Measurements from ENCODE around the gene ANGEL1.

Gene ANGEL1

DNA sequence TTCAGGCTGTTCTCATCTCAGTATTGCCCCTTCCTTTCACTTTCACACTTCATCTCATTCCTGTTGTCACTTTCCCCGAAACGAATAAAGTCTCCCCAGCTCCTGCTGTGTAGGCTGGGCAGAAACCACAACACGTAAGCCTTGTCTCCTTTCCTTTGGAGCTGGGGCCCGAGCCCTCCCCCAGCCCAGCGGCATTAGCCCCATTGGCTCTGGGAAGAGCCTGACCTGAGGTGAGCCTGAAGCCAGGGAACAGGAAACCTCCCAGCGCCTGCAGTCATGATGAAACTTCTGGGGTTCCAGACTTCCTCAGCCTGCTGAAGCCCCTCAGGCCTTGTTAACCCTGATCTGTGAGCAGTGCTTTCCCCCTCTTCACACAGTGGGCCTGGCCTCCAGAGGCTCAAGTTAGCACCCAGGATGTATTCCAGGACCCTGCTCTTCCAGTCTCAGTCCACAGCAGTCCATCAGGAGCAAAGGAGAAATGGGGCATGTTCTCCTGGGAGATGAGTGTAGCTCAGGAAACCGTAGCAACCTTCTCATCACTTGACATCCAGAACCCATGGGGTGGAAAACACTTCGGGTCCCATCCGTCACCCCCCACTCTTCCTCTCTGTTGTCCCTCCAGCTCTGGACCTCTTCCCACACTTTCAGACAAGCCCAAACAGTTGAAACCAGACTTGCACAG is 29.7 kb downstream of the ANGEL1 start:
- Histone ChIP-seq H3K27me3 (ENCODE audit: control insufficient read depth in 1 of 2, insufficient read depth in 2 of 2, low read length in 2 of 2) (no peaks in the 10 kb centered on the region), H3K27ac (ENCODE audit: low read depth, low read length) (no peak overlapping the region), H3K36me3 (ENCODE audit: insufficient read depth, low read length) (peaks cover 12% of the 10 kb centered on the region), H3K9ac (ENCODE audit: low read length) (no peak overlapping the region), H3K9me3 (ENCODE audit: low read length) (no peaks in the 10 kb centered on the region), H3K4me1 (ENCODE audit: insufficient read depth, low read length) (no peaks in the 10 kb centered on the region), H3K4me3 (ENCODE audit: low read depth in 1 of 2, low read length in 2 of 2) (no peak overlapping the region)

DNA sequence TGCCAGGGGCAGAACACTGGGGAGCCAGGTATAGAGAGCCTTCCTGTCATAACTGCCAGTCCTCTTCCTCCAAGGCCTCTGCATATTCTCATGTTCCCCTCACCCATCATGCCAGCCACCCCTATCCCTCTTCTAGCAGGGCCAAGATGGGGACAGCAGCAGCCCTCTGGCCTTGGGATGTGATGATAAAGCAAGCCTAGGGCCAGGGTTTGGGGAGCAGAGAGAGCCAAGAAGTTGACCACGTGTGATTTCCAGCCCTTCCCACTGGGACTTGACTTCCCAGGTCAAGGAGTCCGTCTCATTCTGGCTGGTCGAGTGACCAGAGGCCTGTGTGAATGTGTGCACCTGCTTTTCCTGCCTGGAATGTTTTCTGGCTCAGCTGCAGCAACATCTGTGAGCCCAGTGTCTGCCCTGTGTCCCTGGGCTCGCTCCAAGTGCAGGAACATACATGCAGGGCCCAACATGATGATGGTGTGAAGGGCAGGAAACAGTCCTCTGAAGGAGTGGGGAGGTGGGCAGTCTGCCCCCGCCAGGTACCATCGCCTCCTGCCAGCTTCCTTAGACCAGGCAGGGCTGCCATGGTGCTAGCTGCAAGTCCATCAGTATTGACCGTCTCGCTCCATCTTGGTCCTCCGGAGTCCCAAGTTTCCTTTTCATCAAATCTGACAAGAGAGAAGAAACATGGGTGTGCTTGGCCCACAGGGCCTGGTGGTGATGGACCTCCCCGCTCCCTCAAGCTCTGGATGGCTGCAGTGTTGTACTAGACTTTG is 30.4 kb downstream of the ANGEL1 start:
- no peaks in the 10 kb centered on the region for H3K9me3 ChIP-seq (ENCODE audit: low read length)
- no peaks in the 10 kb centered on the region for H3K27me3 ChIP-seq (ENCODE audit: control insufficient read depth in 1 of 2, insufficient read depth in 2 of 2, low read length in 2 of 2)
- peaks cover 9% of the 10 kb centered on the region for H3K36me3 ChIP-seq (ENCODE audit: insufficient read depth, low read length)
- no peak overlapping the region for H3K4me3 ChIP-seq (ENCODE audit: low read depth in 1 of 2, low read length in 2 of 2)
- H3K27ac ChIP-seq (ENCODE audit: low read depth, low read length): no peak overlapping the region
- H3K9ac ChIP-seq (ENCODE audit: low read length): no peak overlapping the region
- H3K4me1 ChIP-seq (ENCODE audit: insufficient read depth, low read length): no peaks in the 10 kb centered on the region

GRCh38 chr14:76781648-76782051 is 31.0 kb downstream of the ANGEL1 start:
- Histone ChIP-seq H3K9ac (ENCODE audit: low read length) (no peak overlapping the region), H3K36me3 (ENCODE audit: insufficient read depth, low read length) (peaks cover 5% of the 10 kb centered on the region)

DNA sequence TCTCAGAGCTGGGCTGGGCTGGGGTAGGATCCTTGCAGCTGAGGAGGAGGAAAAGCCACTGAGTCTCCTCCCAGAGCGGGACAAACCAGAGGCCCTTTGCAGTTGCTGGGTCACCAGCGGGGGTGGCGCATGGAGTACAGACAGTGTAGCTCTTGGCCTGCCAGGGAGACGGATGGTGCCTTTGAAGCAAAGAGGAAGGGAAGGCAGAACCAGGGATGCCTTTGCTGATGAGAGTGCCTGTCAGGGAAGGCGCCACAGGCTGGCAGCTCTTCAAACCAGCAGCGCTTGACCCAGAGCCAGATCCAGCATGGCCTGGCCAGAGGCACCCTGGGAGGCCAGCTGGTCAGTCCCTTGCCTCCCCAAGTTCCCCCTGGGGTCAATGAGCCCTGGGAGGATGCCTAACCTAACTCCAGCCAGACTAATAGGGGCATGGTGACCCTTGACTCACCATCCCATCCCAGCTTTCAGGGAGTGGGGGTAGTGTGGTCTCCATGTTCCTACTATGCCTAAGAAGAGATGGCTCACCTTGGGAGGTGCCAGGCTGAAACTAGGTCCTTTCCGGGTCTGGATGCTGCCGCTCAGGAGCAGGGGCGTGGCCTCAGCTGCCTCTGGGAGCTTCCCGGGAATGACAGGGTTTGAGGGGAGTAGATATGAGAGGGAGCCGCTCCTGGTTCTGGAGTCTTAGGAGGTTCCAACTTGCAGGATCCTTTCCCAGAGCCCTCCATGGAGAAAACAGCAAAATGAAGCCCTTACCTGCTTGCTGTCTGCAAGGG is 31.6 kb downstream of the ANGEL1 start:
- no peak overlapping the region for H3K9ac ChIP-seq (ENCODE audit: low read length)
- H3K9me3 ChIP-seq (ENCODE audit: low read length): no peaks in the 10 kb centered on the region
- peaks cover 5% of the 10 kb centered on the region for H3K36me3 ChIP-seq (ENCODE audit: insufficient read depth, low read length)
- no peak overlapping the region for H3K4me3 ChIP-seq (ENCODE audit: low read depth in 1 of 2, low read length in 2 of 2)
- H3K27ac ChIP-seq (ENCODE audit: low read depth, low read length): no peak overlapping the region
- H3K27me3 ChIP-seq (ENCODE audit: control insufficient read depth in 1 of 2, insufficient read depth in 2 of 2, low read length in 2 of 2): no peaks in the 10 kb centered on the region
- H3K4me1 ChIP-seq (ENCODE audit: insufficient read depth, low read length): no peaks in the 10 kb centered on the region

More at GRCh38 chr14:76781648-76782051, 31.0 kb downstream of the ANGEL1 start:
- H3K9me3 ChIP-seq (ENCODE audit: low read length): no peaks in the 10 kb centered on the region
- H3K27me3 ChIP-seq (ENCODE audit: control insufficient read depth in 1 of 2, insufficient read depth in 2 of 2, low read length in 2 of 2): no peaks in the 10 kb centered on the region
- H3K4me3 ChIP-seq (ENCODE audit: low read depth in 1 of 2, low read length in 2 of 2): no peak overlapping the region
- H3K27ac ChIP-seq (ENCODE audit: low read depth, low read length): no peak overlapping the region
- H3K4me1 ChIP-seq (ENCODE audit: insufficient read depth, low read length): no peaks in the 10 kb centered on the region

- H3K27ac ChIP-seq (ENCODE audit: low read depth, low read length): no peak overlapping the region
- H3K9ac ChIP-seq (ENCODE audit: low read length): no peak overlapping the region
- H3K4me1 ChIP-seq (ENCODE audit: insufficient read depth, low read length): no peaks in the 10 kb centered on the region
Measured at GRCh38 chr14:76780360-76780759, 32.3 kb downstream of the ANGEL1 start.

DNA sequence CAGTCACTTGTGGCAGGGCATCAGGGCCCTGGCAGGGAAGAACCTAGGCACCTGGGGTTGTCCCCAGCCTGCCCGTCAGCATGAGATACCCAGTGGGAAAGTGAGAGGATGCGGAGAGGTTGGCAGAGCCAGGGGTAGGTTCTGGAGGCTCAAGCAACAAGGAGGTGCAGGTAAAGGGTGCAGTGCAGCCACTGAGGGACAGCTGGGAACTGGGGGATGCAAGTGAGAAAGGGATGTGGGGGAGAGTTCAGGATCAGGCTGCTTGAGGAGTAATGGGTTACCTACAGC is 32.7 kb downstream of the ANGEL1 start:
- H3K27me3 ChIP-seq (ENCODE audit: control insufficient read depth in 1 of 2, insufficient read depth in 2 of 2, low read length in 2 of 2): no peaks in the 10 kb centered on the region
- H3K9me3 ChIP-seq (ENCODE audit: low read length): no peaks in the 10 kb centered on the region
- H3K27ac ChIP-seq (ENCODE audit: low read depth, low read length): no peak overlapping the region
- H3K4me3 ChIP-seq (ENCODE audit: low read depth in 1 of 2, low read length in 2 of 2): no peak overlapping the region
- no peaks in the 10 kb centered on the region for H3K4me1 ChIP-seq (ENCODE audit: insufficient read depth, low read length)
- no peak overlapping the region for H3K9ac ChIP-seq (ENCODE audit: low read length)
- H3K36me3 ChIP-seq (ENCODE audit: insufficient read depth, low read length): peaks cover 5% of the 10 kb centered on the region

More at GRCh38 chr14:76780360-76780759, 32.3 kb downstream of the ANGEL1 start:
- no peaks in the 10 kb centered on the region for H3K27me3 ChIP-seq (ENCODE audit: control insufficient read depth in 1 of 2, insufficient read depth in 2 of 2, low read length in 2 of 2)
- no peak overlapping the region for H3K4me3 ChIP-seq (ENCODE audit: low read depth in 1 of 2, low read length in 2 of 2)
- H3K9me3 ChIP-seq (ENCODE audit: low read length): no peaks in the 10 kb centered on the region
- H3K36me3 ChIP-seq (ENCODE audit: insufficient read depth, low read length): peaks cover 5% of the 10 kb centered on the region

DNA sequence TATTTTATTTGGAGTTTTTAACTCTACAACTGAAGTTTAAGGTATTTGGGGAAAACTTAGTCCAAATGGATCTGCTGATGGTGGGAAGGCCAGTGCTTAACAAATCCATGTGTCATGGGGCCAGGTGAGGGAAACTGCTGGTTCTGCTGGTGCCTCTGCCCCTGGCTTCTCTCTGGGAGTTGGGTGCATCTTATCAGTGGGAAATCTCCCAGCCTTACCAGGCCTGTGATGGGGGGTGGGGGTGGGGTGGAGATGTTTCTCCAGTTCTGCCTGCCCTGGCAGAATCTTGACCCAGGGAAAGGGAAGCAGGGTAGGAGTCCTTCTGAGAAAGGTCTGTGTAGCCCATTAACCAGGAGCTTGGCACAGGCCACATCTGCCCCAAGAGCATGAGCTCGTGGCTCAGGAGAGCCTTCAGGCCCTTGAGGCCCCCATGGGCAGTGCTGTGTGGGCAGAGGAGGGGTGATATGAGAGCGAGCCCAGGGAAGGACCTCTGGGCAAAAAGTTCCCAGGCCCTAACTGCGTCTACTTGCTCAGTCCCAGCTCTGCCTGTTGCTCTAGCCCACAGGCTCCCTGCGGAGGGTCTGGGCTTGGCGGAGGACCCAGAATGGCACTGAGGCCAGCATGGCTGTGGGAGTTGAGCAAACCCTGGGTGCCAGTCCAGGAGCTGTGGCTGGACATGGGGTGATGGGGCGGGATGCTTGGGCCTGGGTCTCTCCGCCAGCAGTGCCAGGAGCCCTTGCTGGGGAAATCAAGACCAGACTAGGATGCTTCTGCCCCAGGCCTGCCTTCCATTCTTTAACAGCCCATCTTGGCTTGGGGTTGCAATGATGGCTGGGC is 33.2 kb downstream of the ANGEL1 start:
- Histone ChIP-seq H3K4me3 (ENCODE audit: low read depth in 1 of 2, low read length in 2 of 2) (no peak overlapping the region), H3K27me3 (ENCODE audit: control insufficient read depth in 1 of 2, insufficient read depth in 2 of 2, low read length in 2 of 2) (no peaks in the 10 kb centered on the region), H3K9ac (ENCODE audit: low read length) (no peak overlapping the region), H3K36me3 (ENCODE audit: insufficient read depth, low read length) (peaks cover 7% of the 10 kb centered on the region), H3K4me1 (ENCODE audit: insufficient read depth, low read length) (no peaks in the 10 kb centered on the region), H3K9me3 (ENCODE audit: low read length) (no peaks in the 10 kb centered on the region), H3K27ac (ENCODE audit: low read depth, low read length) (no peak overlapping the region)

DNA sequence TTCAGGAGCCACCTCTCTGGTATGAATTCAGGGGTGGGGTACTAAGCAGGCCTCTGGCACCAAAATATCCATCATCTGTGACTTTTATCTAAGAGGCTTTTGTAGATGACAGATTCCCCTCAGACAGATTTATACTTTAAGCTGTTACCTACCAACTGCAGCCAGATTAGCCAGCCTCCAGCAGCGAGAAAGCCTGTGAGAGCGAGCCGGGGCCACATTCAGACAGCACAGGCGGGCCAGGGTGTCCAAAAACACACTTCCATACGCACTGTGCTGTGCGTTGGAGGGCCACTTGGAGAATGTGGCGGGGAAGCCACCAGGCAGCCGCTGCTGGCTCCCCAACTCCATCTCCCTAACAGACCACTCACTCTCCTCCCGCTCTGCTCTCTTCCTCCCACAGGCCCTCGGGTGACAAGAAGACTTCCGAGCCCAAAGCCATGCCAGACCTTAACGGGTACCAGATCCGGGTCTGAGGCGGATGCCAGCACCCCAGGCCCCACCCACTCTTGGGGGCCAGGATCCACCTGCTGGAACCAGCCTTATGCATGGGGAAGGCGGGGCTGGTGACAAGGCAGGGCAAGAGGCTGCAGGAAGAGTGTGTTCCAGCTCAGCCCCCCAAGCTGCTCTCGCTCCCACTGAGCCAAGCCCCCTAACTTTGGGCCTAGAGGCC is 34.0 kb downstream of the ANGEL1 start:
- peaks cover 11% of the 10 kb centered on the region for H3K36me3 ChIP-seq (ENCODE audit: insufficient read depth, low read length)

GRCh38 chr14:76777721-76778120 is 35.0 kb downstream of the ANGEL1 start:
- H3K9me3 ChIP-seq (ENCODE audit: low read length): no peaks in the 10 kb centered on the region
- peaks cover 11% of the 10 kb centered on the region for H3K36me3 ChIP-seq (ENCODE audit: insufficient read depth, low read length)
- H3K4me3 ChIP-seq (ENCODE audit: low read depth in 1 of 2, low read length in 2 of 2): no peak overlapping the region
- H3K27me3 ChIP-seq (ENCODE audit: control insufficient read depth in 1 of 2, insufficient read depth in 2 of 2, low read length in 2 of 2): no peaks in the 10 kb centered on the region
- H3K27ac ChIP-seq (ENCODE audit: low read depth, low read length): no peak overlapping the region
- no peak overlapping the region for H3K9ac ChIP-seq (ENCODE audit: low read length)
- peaks cover 8% of the 10 kb centered on the region for H3K4me1 ChIP-seq (ENCODE audit: insufficient read depth, low read length)

More for the DNA sequence above, 34.0 kb downstream of the ANGEL1 start:
- Histone ChIP-seq H3K9me3 (ENCODE audit: low read length) (no peaks in the 10 kb centered on the region), H3K9ac (ENCODE audit: low read length) (no peak overlapping the region), H3K4me1 (ENCODE audit: insufficient read depth, low read length) (no peaks in the 10 kb centered on the region), H3K4me3 (ENCODE audit: low read depth in 1 of 2, low read length in 2 of 2) (no peak overlapping the region), H3K27me3 (ENCODE audit: control insufficient read depth in 1 of 2, insufficient read depth in 2 of 2, low read length in 2 of 2) (no peaks in the 10 kb centered on the region), H3K27ac (ENCODE audit: low read depth, low read length) (no peak overlapping the region)

- H3K36me3 ChIP-seq (ENCODE audit: insufficient read depth, low read length): peaks cover 11% of the 10 kb centered on the region
- no peak overlapping the region for H3K9ac ChIP-seq (ENCODE audit: low read length)
- no peak overlapping the region for H3K27ac ChIP-seq (ENCODE audit: low read depth, low read length)
Measured at GRCh38 chr14:76776428-76777251, 36.0 kb downstream of the ANGEL1 start.

More at GRCh38 chr14:76776428-76777251, 36.0 kb downstream of the ANGEL1 start:
- no peaks in the 10 kb centered on the region for H3K9me3 ChIP-seq (ENCODE audit: low read length)
- H3K4me1 ChIP-seq (ENCODE audit: insufficient read depth, low read length): peaks cover 14% of the 10 kb centered on the region
- no peaks in the 10 kb centered on the region for H3K27me3 ChIP-seq (ENCODE audit: control insufficient read depth in 1 of 2, insufficient read depth in 2 of 2, low read length in 2 of 2)
- no peak overlapping the region for H3K4me3 ChIP-seq (ENCODE audit: low read depth in 1 of 2, low read length in 2 of 2)
